IMR-90 (cell line): Measurements from ENCODE around the gene ARHGAP10. TPM values are rescaled to one million over a fixed set of nuclear protein-coding genes. Genes with fewer than 3 reads are reported as not detected.

ENCODE experiments used
- ATAC-seq: fragments of 200-7000 bp; cut with Tn5 transposase; 2 replicates; pipeline ENCODE4 v1.9.1; 2020; ENCODE audit warnings: low read depth, mild to moderate bottlenecking, moderate library complexity
- BruUV-seq: library from RNA; stranded (reverse); fragments of 400-500 nt; replicated peaks from 2 replicates; lab custom pipeline; 2021; lab: Mats Ljungman, UMichigan
- CTCF ChIA-PET: fragments of 300-600 bp; formaldehyde crosslinking; extraction: SDS; loops from one replicate; lab custom pipeline; 2021; ENCODE audit warnings: antibody characterized with exemption; lab: Yijun Ruan, JAX
- POLR2A ChIA-PET: fragments of 300-600 bp; sonication (Branson Sonifier 250); formaldehyde crosslinking; loops from one replicate; lab custom pipeline; 2022; ENCODE audit warnings: antibody characterized with exemption; ENCODE audit not compliant: unreplicated experiment; lab: Charles Lee
- DNase-seq: peaks from one replicate; pipeline ENCODE4 v3.0.0; 2013
- H2AFZ ChIP-seq: replicated peaks from 2 replicates; pipeline ENCODE3; 2013; ENCODE audit warnings: low read length, mild to moderate bottlenecking; ENCODE audit not compliant: poor library complexity
- H2AK5ac ChIP-seq: 2 replicates; pipeline ENCODE4 v1.6.1; 2013; ENCODE audit warnings: low read depth, low read length, inconsistent platforms
- H2AK9ac ChIP-seq: replicated peaks from 2 replicates; pipeline ENCODE3; 2013; ENCODE audit warnings: mild to moderate bottlenecking, low read depth, low read length, moderate library complexity; ENCODE audit not compliant: poor library complexity
- H2BK120ac ChIP-seq: 2 replicates; pipeline ENCODE4 v1.6.1; 2013; ENCODE audit warnings: low read depth, low read length, inconsistent platforms
- H2BK15ac ChIP-seq: 3 replicates; pipeline ENCODE4 v1.6.1; 2013; ENCODE audit warnings: low read depth, low read length, inconsistent platforms
- H2BK20ac ChIP-seq: 2 replicates; pipeline ENCODE4 v1.6.1; 2013; ENCODE audit warnings: low read depth, mild to moderate bottlenecking, inconsistent platforms, low read length, moderate library complexity
- H2BK5ac ChIP-seq: 2 replicates; pipeline ENCODE4 v1.6.1; 2013; ENCODE audit warnings: mild to moderate bottlenecking, low read depth, low read length, inconsistent platforms; ENCODE audit not compliant: poor library complexity, severe bottlenecking
- H3K14ac ChIP-seq: replicated peaks from 2 replicates; pipeline ENCODE4 v1.6.1; 2013; ENCODE audit warnings: low read depth, low read length, inconsistent platforms
- H3K18ac ChIP-seq: 2 replicates; pipeline ENCODE4 v1.6.1; 2013; ENCODE audit warnings: low read depth, low read length, control low read depth
- H3K23ac ChIP-seq: 2 replicates; pipeline ENCODE4 v1.6.1; 2013; ENCODE audit warnings: low read depth, low read length, inconsistent platforms
- H3K27ac ChIP-seq: 2 replicates; pipeline ENCODE4 v1.5.1; 2013; ENCODE audit warnings: mild to moderate bottlenecking, control low read depth, low read length; ENCODE audit not compliant: insufficient read depth
- H3K27me3 ChIP-seq: 2 replicates; pipeline ENCODE4 v1.6.1; 2013; ENCODE audit warnings: low read length; ENCODE audit not compliant: control insufficient read depth, insufficient read depth
- H3K36me3 ChIP-seq: 2 replicates; pipeline ENCODE4 v1.6.1; 2013; ENCODE audit warnings: low read length, mixed read lengths; ENCODE audit not compliant: control insufficient read depth, insufficient read depth
- H3K4ac ChIP-seq: 2 replicates; pipeline ENCODE4 v1.6.1; 2013; ENCODE audit warnings: low read depth, low read length, inconsistent platforms
- H3K4me1 ChIP-seq: 2 replicates; pipeline ENCODE4 v1.6.1; 2013; ENCODE audit warnings: low read length, mixed read lengths; ENCODE audit not compliant: control insufficient read depth, insufficient read depth
- H3K4me2 ChIP-seq: 2 replicates; pipeline ENCODE4 v1.6.1; 2013; ENCODE audit warnings: low read depth, mild to moderate bottlenecking, control low read depth, low read length, moderate library complexity
- H3K4me3 ChIP-seq: 2 replicates; pipeline ENCODE4 v1.5.1; 2013; ENCODE audit warnings: low read depth, mild to moderate bottlenecking, control low read depth, low read length, moderate library complexity; ENCODE audit not compliant: insufficient read depth
- H3K56ac ChIP-seq: 2 replicates; pipeline ENCODE4 v1.6.1; 2013; ENCODE audit warnings: low read length, inconsistent platforms; ENCODE audit not compliant: insufficient read depth; ENCODE audit errors: extremely low read depth
- H3K79me1 ChIP-seq, 2 experiments: 2 replicates each; pipeline ENCODE4 v1.6.1; 2013; ENCODE audit warnings: low read length in 2 of 2, inconsistent platforms in 1 of 2, low read depth in 1 of 2
- H3K9ac ChIP-seq: 2 replicates; pipeline ENCODE4 v1.6.1; 2013; ENCODE audit warnings: low read depth, low read length, control low read depth
- H3K9me1 ChIP-seq: 2 replicates; pipeline ENCODE4 v1.6.1; 2013; ENCODE audit warnings: low read length, inconsistent platforms; ENCODE audit not compliant: insufficient read depth
- H3K9me3 ChIP-seq: 2 replicates; pipeline ENCODE4 v1.6.1; 2013; ENCODE audit warnings: low read length; ENCODE audit not compliant: control insufficient read depth, insufficient read depth
- H4K20me1 ChIP-seq: 2 replicates; pipeline ENCODE4 v1.6.1; 2013; ENCODE audit warnings: low read length, inconsistent platforms; ENCODE audit not compliant: insufficient read depth
- H4K5ac ChIP-seq: 2 replicates; pipeline ENCODE4 v1.6.1; 2013; ENCODE audit warnings: mild to moderate bottlenecking, low read depth, low read length, control low read depth
- H4K8ac ChIP-seq, 2 experiments: 2 replicates each; pipeline ENCODE4 v1.6.1; 2013; ENCODE audit warnings: low read depth in 2 of 2, low read length in 2 of 2, control low read depth in 1 of 2, inconsistent platforms in 1 of 2
- H4K91ac ChIP-seq: 2 replicates; pipeline ENCODE4 v1.6.1; 2013; ENCODE audit warnings: low read depth, low read length, inconsistent platforms; ENCODE audit not compliant: insufficient read depth
- BHLHE40 ChIP-seq: fragments of 150-350 bp; IDR thresholded peaks from 2 replicates; pipeline ENCODE4 v1.6.1; 2016; ENCODE audit warnings: mild to moderate bottlenecking, low read depth, low read length
- CEBPB ChIP-seq: IDR thresholded peaks from 2 replicates; pipeline ENCODE4 v1.6.1; 2012; ENCODE audit warnings: low read depth, low read length, improper control_type of control experiment
- MAFK ChIP-seq: IDR thresholded peaks from 2 replicates; pipeline ENCODE4 v1.6.1; 2012; ENCODE audit warnings: low read depth, low read length, improper control_type of control experiment
- MXI1 ChIP-seq: IDR thresholded peaks from 2 replicates; pipeline ENCODE4 v1.6.1; 2012; ENCODE audit warnings: low read depth, mild to moderate bottlenecking, low read length, moderate library complexity, borderline replicate concordance
- POLR2A ChIP-seq: IDR thresholded peaks from 2 replicates; pipeline ENCODE4 v1.6.1; 2012; ENCODE audit warnings: mild to moderate bottlenecking, low read depth, low read length
- RCOR1 ChIP-seq: IDR thresholded peaks from 2 replicates; pipeline ENCODE4 v1.6.1; 2012; ENCODE audit warnings: mild to moderate bottlenecking, low read length, improper control_type of control experiment; ENCODE audit not compliant: insufficient replicate concordance
- RFX5 ChIP-seq: IDR thresholded peaks from 2 replicates; pipeline ENCODE4 v1.8.0; 2012; ENCODE audit warnings: low read depth, mild to moderate bottlenecking, low read length, moderate library complexity
- USF2 ChIP-seq: fragments of 150-350 bp; IDR thresholded peaks from 2 replicates; pipeline ENCODE4 v1.6.1; 2017; ENCODE audit warnings: mild to moderate bottlenecking, antibody characterized with exemption, low read length, low read depth
- WGBS, 2 experiments: methylation state at CpG; one replicate each; pipeline versions ENCODE4 v1.1.5 to v1.1.7; 2013; ENCODE audit warnings: missing lambda C conversion rate in 2 of 2; ENCODE audit not compliant: insufficient read length in 1 of 2; ENCODE audit errors: extremely low coverage in 2 of 2; 5-methylcytosine and 5-hydroxymethylcytosine counted together
- dilution Hi-C: fragments of 300-500 bp; cut with HindIII; formaldehyde crosslinking; loops from one replicate; pipeline ENCODE4 v1.14.3; 2018; ENCODE audit warnings: low sequenced_read_pairs; ENCODE audit not compliant: unreplicated experiment
- in situ Hi-C: fragments of 300-500 bp; cut with MboI; formaldehyde crosslinking; loops from 3 replicates; pipeline ENCODE4 v1.14.3; 2019; ENCODE audit warnings: low sequenced_read_pairs, inconsistent platforms, mixed read lengths
- intact Hi-C: fragments of 100-400 bp; cut with micrococcal nuclease; formaldehyde crosslinking; loops from 2 replicates; pipeline ENCODE4 v1.10.0; 2022
- polyA plus RNA-seq, 3 experiments: library from polyadenylated mRNA; depleted of rRNA; stranded (reverse); fragments of >200 nt; gene quantifications; 2 replicates each; pipeline ENCODE4 v1.2.3, GENCODE V29; 2012; ENCODE audit warnings: low replicate concordance in 1 of 3
- total RNA-seq: library from RNA; depleted of rRNA; stranded (reverse); fragments of >200 nt; gene quantifications from 2 replicates; pipeline ENCODE4 v1.2.3, GENCODE V29; 2012

The ARHGAP10 gene
- total and polyA plus RNA-seq, 2 of the 4 experiments (the other 2 are of a cell fraction) = 27.1 to 29.4 TPM

DNA sequence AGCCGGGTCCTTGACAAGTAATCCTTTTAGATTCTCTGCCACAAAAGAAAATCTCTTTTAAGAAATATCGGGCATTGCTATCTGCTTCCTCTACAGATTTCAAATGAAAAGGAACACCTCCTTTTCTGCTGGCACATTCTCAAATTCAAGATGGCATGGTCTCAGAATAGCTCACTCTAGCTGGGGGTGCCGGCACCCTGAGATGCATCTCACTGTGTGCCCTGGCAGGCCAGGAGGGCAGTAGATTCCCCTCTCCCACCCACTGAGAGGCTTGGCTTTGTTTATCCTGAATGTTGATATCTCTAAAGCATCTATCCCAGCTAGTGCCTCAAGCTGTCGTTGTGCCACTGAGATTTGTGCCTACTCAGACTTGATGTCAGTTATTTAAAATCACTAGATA, 319.5 kb downstream of the ARHGAP10 start:
- TF ChIP-seq MXI1 = no peak
- no peak for TF ChIP-seq USF2
- TF ChIP-seq RCOR1 = no peak
- no peak for TF ChIP-seq MAFK
- TF ChIP-seq CEBPB = no peak
- no peak for TF ChIP-seq BHLHE40
- no peak for TF ChIP-seq RFX5
- no peak for TF ChIP-seq POLR2A
- Histone ChIP-seq H3K27ac (no peak overlapping the region), H3K79me1 (peaks cover 13 to 18% of the 10 kb centered on the region in 2 experiments), H4K8ac (no peak overlapping the region), H3K56ac (no peak overlapping the region), H2BK20ac (no peak overlapping the region), H2BK120ac (no peak overlapping the region), H3K9me1 (peaks cover 3% of the 10 kb centered on the region), H2AK5ac (no peak overlapping the region), H3K9ac (no peak overlapping the region), H4K20me1 (peaks cover 8% of the 10 kb centered on the region; the same call in 1 of the 2 replicates), H3K14ac (no peak overlapping the region), H3K23ac (no peak overlapping the region), H3K4ac (no peak overlapping the region), H3K4me2 (no peak overlapping the region), H2BK5ac (no peak overlapping the region), H3K36me3 (peaks cover 10% of the 10 kb centered on the region), H2BK15ac (no peak overlapping the region), H2AFZ (no peak overlapping the region), H3K18ac (no peak overlapping the region), H3K4me1 (peaks cover 6% of the 10 kb centered on the region; the same call in 1 of the 2 replicates), H4K5ac (no peak overlapping the region), H3K9me3 (no peaks in the 10 kb centered on the region), H3K4me3 (no peak overlapping the region), H3K27me3 (no peaks in the 10 kb centered on the region), H4K91ac (no peak overlapping the region), H2AK9ac (no peak overlapping the region)
- dilution Hi-C loops (no loop called here), in situ Hi-C loops (no loop called here), intact Hi-C loops (no loop called here)
- ATAC-seq (no peak), DNase-seq (no peak)
- no TSS peak for BruUV-seq
- ChIA-PET CTCF (no interaction called here), POLR2A (no interaction called here)
- WGBS, 2 experiments = no CpG with 5 or more reads among the region's 4 CpGs
